ENCODE data around the gene PPM1D. TPM values are rescaled to one million over a fixed set of nuclear protein-coding genes. Genes with fewer than 3 reads are reported as not detected.
A peak's percentile ranks its signal among the peaks of the same experiment; 100 is the strongest.

Gene PPM1D
- total and polyA plus RNA-seq, 2 donors (not counting 1 experiment from before 2014, with no cell fraction given): 6.5 to 27.2 TPM

GRCh38 chr17:60675997-60676396 lies 76.0 kb downstream of the PPM1D start:
- H3K4me1 Mint-ChIP-seq: peaks cover 19% of the 10 kb centered on the region
- 100% methylated on average over 5 of the region's 6 CpGs for WGBS (ENCODE audit: insufficient coverage)
- no peak overlapping the region for H3K4me2 ChIP-seq (replicated peaks; ENCODE audit: low read depth, low read length, poor library complexity, severe bottlenecking)
- H3K27me3 ChIP-seq (replicated peaks in 1 of 4; ENCODE audit: control extremely low read depth in 1 of 4, control insufficient read depth in 3 of 4, insufficient read depth in 4 of 4, low read length in 3 of 4): no peaks in the 10 kb centered on the region
- peaks cover 2% of the 10 kb centered on the region for H3K9me3 Mint-ChIP-seq (ENCODE audit: insufficient read depth)
- H3K4me1 ChIP-seq (ENCODE audit: control insufficient read depth in 2 of 2, insufficient read depth in 2 of 2, low read length in 2 of 2): peaks cover 9 to 12% of the 10 kb centered on the region in 2 donors
- H3K9me3 ChIP-seq (ENCODE audit: control extremely low read depth in 1 of 3, control insufficient read depth in 2 of 3, insufficient read depth in 1 of 3, low read length in 2 of 3): no peaks in the 10 kb centered on the region
- H2AFZ ChIP-seq (ENCODE audit: insufficient read depth, low read depth, low read length, poor library complexity, severe bottlenecking): no peak overlapping the region
- H3K4me3 ChIP-seq (ENCODE audit: control extremely low read depth in 1 of 5, extremely low read depth in 1 of 5, insufficient read depth in 1 of 5, low read depth in 2 of 5, low read length in 4 of 5): no peak overlapping the region
- ChIA-PET CTCF (no interaction called here), POLR2A (no interaction called here)
- H4K20me1 ChIP-seq (ENCODE audit: control insufficient read depth, insufficient read depth, low read length, poor library complexity, severe bottlenecking): no peaks in the 10 kb centered on the region
- DNase-seq: no peak
- H3K9ac ChIP-seq (ENCODE audit: low read length): no peak overlapping the region
- peaks cover 9% of the 10 kb centered on the region for H3K79me2 ChIP-seq (ENCODE audit: control insufficient read depth, insufficient read depth, low read length)
- H3K4me3 Mint-ChIP-seq: peak overlapping the region; percentile 9
- H3K27ac ChIP-seq (ENCODE audit: low read length in 2 of 2): no peak overlapping the region
- no peak for ATAC-seq (ENCODE audit: low read depth)
- no peak overlapping the region for H3K27ac Mint-ChIP-seq
- intact Hi-C loops (cut with micrococcal nuclease): loop anchor here (5.0 kb wide), 2 partner anchors 714 to 1109 kb away; partner anchors contain the start of genes DHX40 and RNFT1
- no peaks in the 10 kb centered on the region for H3K27me3 Mint-ChIP-seq
- no peaks in the 10 kb centered on the region for H3K36me3 ChIP-seq (replicated peaks in 1 of 2; ENCODE audit: control extremely low read depth in 1 of 2, control insufficient read depth in 1 of 2, extremely low read depth in 1 of 2, insufficient read depth in 2 of 2, low read length in 1 of 2)
- no peak for TF ChIP-seq CTCF (IDR thresholded peaks at IDR 0.05)
- TF ChIP-seq EZH2 (IDR thresholded peaks at IDR 0.05; ENCODE audit: borderline replicate concordance, insufficient read depth, low read depth, low read length, poor library complexity, severe bottlenecking): no peak

- H3K4me1 ChIP-seq (ENCODE audit: control insufficient read depth in 2 of 2, insufficient read depth in 2 of 2, low read length in 2 of 2): peaks cover 9 to 12% of the 10 kb centered on the region in 2 donors
- Mint-ChIP-seq H3K9me3 (ENCODE audit: insufficient read depth) (peaks cover 2% of the 10 kb centered on the region), H3K27ac (peak overlapping the region; percentile 96), H3K4me3 (peak overlapping the region; percentile 97), H3K27me3 (no peaks in the 10 kb centered on the region), H3K4me1 (peaks cover 19% of the 10 kb centered on the region)
- 47% methylated on average over 11 of the region's 17 CpGs for WGBS (ENCODE audit: insufficient coverage)
- no peaks in the 10 kb centered on the region for H3K27me3 ChIP-seq (replicated peaks in 1 of 4; ENCODE audit: control extremely low read depth in 1 of 4, control insufficient read depth in 3 of 4, insufficient read depth in 4 of 4, low read length in 3 of 4)
- peak overlapping the region; percentile 84 for H3K9ac ChIP-seq (ENCODE audit: low read length)
- no peaks in the 10 kb centered on the region for H4K20me1 ChIP-seq (ENCODE audit: control insufficient read depth, insufficient read depth, low read length, poor library complexity, severe bottlenecking)
- H3K9me3 ChIP-seq (ENCODE audit: control extremely low read depth in 1 of 3, control insufficient read depth in 2 of 3, insufficient read depth in 1 of 3, low read length in 2 of 3): no peaks in the 10 kb centered on the region
- ChIA-PET CTCF (interaction anchor here (0.6 to 1.5 kb wide), 7 partner anchors 36 to 1570 kb away, joined by 3 to 8 read pairs (median 3); partner anchors contain the start of genes PPM1D and TRIM37), POLR2A (interaction anchor here (0.5 to 1.6 kb wide), 5 partner anchors 74 to 598 kb away, joined by 4 to 5 read pairs (median 5); partner anchors contain the start of genes HEATR6, PPM1D and USP32)
- peak overlapping the region; percentile 78 to 99 (median 96) for H3K4me3 ChIP-seq (ENCODE audit: control extremely low read depth in 1 of 5, extremely low read depth in 1 of 5, insufficient read depth in 1 of 5, low read depth in 2 of 5, low read length in 4 of 5)
- intact Hi-C loops (cut with micrococcal nuclease): loop anchor here (1.0 to 5.0 kb wide), 4 partner anchors 77 to 1110 kb away; partner anchors contain the start of genes APPBP2, DHX40, PPM1D and RNFT1
- ATAC-seq (ENCODE audit: low read depth): no peak
- no peaks in the 10 kb centered on the region for H3K36me3 ChIP-seq (replicated peaks in 1 of 2; ENCODE audit: control extremely low read depth in 1 of 2, control insufficient read depth in 1 of 2, extremely low read depth in 1 of 2, insufficient read depth in 2 of 2, low read length in 1 of 2)
- TF ChIP-seq CTCF (IDR thresholded peaks at IDR 0.05) (no peak), EZH2 (IDR thresholded peaks at IDR 0.05; ENCODE audit: borderline replicate concordance, insufficient read depth, low read depth, low read length, poor library complexity, severe bottlenecking) (no peak)
- peaks cover 9% of the 10 kb centered on the region for H3K79me2 ChIP-seq (ENCODE audit: control insufficient read depth, insufficient read depth, low read length)
- H3K4me2 ChIP-seq (replicated peaks; ENCODE audit: low read depth, low read length, poor library complexity, severe bottlenecking): peak overlapping the region; percentile 80
- peak overlapping the region; percentile 95 for H2AFZ ChIP-seq (ENCODE audit: insufficient read depth, low read depth, low read length, poor library complexity, severe bottlenecking)
- DNase-seq: no peak
- peak overlapping the region; percentile 67 to 79 for H3K27ac ChIP-seq (ENCODE audit: low read length in 2 of 2)
Observed at GRCh38 chr17:60676758-60677307, 76.8 kb downstream of the PPM1D start.
